GM19438 (cell line): ENCODE results near the gene GALNT15.

Experiments used
- ATAC-seq: cut with Tn5 transposase; IDR thresholded peaks from one replicate; pipeline ENCODE4 v1.9.1; 2021; ENCODE audit warnings: low read depth; ENCODE audit not compliant: unreplicated experiment

Gene GALNT15

DNA sequence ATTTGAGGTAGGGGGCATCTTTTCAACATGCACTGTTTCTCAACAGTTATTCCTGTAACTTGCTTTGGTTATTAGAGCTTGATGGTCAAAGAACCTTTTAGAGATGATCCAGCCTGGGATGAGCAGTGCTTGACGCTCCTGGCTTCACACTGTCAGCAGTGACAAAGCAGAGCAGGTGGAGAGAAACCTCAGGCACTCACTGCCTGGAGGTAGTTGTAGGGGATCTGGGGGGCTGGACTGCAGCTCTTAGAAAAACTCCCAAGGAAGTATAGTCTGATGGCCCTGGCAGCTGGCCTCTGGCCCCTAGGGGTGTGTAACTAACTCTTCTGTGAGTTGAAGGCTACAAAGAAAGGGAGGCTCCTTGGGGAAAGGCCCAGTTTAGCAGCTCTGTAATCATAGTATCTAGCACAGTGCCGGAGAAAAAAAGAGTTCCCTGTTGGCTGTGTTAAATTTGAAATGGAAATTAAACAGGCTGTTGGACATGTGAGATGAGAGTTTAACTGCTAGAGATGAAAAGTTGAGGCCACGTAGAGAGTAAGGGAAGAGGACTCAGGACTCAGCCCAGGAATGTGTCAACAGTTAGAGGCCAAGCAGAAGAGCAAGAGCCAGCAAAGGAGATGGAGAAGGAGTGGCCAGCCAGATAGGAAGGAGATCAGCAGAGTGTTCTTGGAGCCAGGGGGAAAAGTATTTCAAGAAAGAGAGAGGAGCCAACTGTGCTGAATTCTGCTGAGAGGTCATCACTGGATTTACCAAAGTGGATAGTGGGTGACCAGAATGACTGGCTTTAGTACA lies 104.7 kb downstream of the GALNT15 start:
- no peak for ATAC-seq

DNA sequence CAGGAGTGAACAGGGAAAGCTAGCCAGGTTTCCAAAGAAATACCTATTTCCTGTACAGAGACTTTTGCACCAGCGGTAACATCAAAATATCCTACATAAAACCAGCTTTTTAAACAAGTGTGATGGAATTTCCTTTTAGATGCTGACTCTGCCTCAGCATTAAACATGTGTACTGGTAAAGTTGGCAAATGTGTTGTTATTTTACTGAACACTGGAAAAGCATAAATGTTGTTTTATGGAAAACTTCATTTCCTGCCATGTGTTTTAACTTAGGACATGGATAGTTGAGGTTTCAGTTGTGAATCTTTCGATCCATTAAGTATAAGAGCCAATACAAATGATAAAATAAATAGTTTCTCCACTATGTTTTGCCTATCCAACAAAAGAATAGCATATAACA lies 106.2 kb downstream of the GALNT15 start:
- no peak for ATAC-seq
